Muscle of arm (tissue), 12 donors: ENCODE results near the gene TPSG1. TPM values are rescaled to one million over a fixed set of nuclear protein-coding genes. Genes with fewer than 3 reads are reported as not detected.
"Not testable (repeated sequence)": the region's sequence is repeated elsewhere in the genome, so short reads cannot be mapped to it uniquely, and the experiment has no call there.

Experiments used
- DNase-seq: peaks from one replicate; pipeline ENCODE4 v3.0.0-alpha.2; 2013
- polyA plus RNA-seq, 12 donors: library from polyadenylated mRNA; unstranded; fragments of 120-200 nt; gene quantifications; one replicate each; pipeline ENCODE4 v1.2.1, GENCODE V29; 2013; ENCODE audit not compliant: insufficient read length in 12 of 12

The TPSG1 gene
- polyA plus RNA-seq, 12 donors = 0.48 to 1.5 (median 1.1) TPM; not detected in 2

DNA sequence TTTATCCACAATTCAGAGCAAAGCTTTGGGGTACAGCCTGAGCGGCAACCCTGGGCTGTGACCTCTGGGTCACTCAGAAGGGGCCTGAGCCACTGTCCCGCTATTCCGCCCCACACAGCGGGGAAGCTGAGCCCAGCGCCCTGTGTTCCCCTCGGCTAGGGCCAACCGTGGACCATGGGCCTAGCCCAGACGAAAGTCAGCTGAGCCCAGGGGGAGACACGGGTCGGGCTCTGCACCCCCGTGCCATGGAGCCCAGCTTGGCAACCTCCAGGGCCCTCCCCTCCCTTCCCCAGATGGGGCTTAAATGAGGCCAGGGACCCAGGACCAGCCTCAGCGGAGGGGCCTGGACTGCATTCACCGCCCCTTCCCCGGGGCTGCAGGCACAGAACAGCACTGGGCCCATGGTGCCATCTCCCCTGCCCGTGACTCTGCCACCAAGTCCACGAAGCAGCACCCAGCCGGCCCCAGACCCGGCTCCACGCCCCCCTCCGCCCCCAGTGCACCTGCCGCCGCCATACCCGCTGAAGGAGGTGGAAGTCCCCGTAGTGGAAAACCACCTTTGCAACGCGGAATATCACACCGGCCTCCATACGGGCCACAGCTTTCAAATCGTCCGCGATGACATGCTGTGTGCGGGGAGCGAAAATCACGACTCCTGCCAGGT lies 32.6 kb upstream of the TPSG1 start:
- no peak for DNase-seq

DNA sequence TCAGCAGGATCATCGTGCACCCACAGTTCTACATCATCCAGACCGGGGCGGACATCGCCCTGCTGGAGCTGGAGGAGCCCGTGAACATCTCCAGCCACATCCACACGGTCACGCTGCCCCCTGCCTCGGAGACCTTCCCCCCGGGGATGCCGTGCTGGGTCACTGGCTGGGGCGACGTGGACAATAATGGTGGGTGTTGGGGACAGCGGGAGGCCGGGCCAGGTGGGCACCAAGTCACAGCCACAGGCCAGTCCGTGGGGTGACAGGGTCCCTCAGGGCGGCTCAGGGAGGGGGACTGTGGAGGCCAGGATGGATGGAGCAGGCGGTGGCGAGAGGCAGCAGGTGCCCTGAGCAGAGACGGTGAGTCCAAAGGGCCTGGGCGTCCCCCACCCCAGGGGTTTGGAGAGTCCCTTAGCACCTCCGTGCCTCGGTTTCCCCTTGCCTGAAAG lies 31.8 kb upstream of the TPSG1 start:
- DNase-seq = no peak

- not testable (repeated sequence) for DNase-seq
Measured at GRCh38 chr16:1256296-1256873, 31.3 kb upstream of the TPSG1 start.

DNA sequence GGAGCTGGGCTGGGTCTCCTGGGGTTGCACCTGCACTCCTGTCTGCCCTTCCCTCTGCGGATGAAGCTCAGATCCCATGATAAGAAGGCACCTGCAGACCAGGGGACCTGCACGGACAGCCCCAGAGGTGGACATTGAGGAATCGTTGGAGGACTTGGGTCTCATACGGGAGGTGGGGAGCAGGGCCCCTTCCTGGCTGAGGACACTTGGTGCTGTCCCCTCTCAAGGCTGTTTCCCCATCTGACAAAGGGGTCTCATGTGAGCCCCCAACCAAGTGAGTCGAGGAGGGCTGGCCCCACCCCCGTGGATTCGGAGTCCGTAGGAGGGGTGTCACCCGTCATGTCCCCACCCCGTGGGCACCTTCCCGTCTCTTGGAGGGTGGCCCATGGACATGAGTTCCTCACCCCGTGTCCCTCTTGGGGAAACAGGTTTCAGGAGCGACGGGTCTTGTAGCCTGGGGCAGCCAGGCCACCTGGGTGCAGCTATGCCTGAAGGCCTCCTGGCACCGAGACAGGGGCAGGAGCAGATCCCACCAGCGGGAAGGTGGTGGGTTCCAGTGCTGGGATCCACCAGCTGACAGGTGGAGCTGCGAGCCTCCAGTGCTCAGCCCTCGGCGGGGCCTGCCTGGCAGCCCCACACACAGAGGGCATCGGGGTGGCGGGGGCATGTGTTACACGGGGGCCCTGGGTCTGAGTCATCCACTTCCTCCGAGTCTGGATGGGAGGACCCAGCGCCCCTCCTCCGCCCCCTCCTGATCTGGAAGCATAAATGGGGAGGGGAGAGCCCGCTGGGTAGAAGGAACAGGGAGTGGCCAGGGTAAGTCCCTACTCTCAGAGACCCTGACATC lies 30.4 kb upstream of the TPSG1 start, which contains the start of gene TPSD1:
TPSD1 (plus strand) TSS at position 794 of the 847 bp plus-strand sequence. CDS start 212 bp downstream, outside the sequence.
- not testable (repeated sequence) for DNase-seq

GRCh38 chr16:1254821-1255220 lies 29.8 kb upstream of the TPSG1 start:
- DNase-seq = not testable (repeated sequence)

- not testable (repeated sequence) for DNase-seq
Measured at GRCh38 chr16:1253701-1254364, 28.8 kb upstream of the TPSG1 start.

DNA sequence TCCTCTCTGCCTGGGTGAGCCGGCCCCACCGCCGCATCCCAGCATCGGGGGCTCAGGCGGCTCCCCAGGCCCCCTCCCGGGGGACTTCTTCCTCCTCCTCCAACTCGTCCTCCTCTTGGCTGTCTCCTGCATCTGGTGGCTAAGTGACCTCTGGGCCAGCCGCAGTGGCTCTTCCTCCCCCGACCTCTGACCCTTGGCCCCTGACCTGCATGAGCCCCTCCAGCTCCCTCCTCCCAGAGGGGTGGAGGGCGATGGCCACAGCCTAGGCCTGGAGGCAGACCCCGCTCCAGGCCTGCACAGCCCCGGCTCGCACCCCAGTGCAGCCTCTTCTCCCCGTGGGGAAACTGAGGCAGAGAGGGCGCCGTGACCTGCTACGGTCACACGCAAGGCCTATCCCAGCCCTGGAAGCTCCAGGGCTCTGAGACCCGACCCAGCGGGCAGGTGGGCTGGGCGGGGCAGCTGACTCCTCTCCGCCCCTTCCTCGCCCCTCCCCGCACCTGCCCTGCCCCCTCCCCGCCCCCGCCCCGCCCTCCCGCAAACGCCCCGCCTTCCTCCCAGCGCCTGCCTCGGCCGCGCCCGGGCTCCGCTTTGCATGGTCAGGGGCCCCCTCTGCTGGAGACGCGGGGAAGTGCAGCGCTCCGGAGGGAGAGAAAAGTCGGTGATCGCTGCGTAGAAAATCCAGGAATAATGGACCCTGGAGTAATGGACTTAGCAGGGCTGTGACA lies 24.1 kb upstream of the TPSG1 start:
- DNase-seq = not testable (repeated sequence)

DNA sequence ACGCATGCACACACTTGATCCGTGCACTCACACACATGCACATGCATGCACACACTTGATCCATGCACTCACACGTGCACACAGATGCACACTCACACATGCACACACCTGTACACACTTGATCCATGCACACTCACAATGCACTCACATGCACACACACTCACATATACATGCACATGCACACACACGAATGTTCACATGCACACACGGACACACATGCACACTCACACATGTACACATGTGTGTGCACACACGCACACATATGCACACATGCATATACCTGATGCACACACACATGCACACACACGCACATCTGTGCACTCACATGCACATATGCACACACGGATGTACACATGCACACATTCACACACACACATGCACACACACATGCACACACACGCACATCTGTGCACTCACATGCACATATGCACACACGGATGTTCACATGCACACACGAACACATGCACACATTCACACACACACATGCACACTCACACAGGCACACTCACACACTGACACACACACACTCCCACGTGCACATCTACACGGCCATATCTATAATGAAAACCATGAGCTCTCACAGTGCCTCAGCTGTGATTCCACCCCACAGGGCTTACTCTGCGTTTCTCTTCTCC lies 23.0 kb upstream of the TPSG1 start:
- DNase-seq = not testable (repeated sequence)

- DNase-seq = no peak
Measured at GRCh38 chr16:1245452-1246020, 20.5 kb upstream of the TPSG1 start.

- no peak for DNase-seq
Measured at GRCh38 chr16:1244881-1245280, 19.8 kb upstream of the TPSG1 start.

DNA sequence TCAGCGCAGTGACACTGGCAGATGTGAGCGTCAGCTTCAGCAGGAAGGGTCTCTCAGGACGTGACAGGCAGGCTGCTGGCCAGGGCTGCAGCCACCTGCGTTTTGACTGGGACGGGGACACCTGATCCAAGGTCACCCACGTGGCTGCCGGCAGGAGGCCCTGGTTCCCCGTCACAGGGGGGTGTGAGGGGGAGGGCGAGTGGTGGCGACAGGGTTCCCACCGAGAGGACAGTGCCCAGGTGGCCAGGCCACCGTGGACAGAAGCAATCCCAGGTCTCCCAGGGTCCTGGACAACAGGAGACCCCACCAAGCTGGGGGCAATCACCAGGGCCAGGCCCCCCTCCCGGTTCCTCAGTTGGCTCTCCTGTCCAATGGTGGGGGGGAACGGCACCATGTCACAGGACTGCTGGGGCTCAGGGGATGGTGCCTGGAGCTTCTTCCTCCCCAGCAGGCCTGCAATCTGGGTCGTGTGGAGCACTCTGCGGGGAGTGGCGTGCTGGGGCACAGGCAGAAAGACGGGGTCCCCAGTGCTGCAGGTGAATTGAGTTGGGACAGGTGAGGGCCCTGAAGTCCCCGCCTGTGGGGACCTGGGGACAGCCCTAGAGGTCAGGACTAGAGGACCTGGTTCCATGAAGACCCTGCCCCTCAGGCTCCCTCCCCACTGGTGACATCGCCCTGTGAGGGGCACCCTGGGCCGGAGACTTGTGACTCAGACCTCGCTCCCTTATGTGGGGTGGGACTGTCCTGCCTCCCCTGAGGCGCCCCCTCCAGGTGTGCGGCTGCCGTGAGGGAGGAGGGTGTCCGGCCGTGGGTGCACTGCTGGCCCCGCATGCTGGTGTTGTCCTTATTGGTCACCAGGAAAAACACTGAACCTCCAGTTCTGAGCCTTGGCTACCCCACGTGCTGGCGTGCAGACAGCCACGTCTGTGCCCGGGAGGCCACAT lies 19.1 kb upstream of the TPSG1 start:
- DNase-seq = not testable (repeated sequence)

GRCh38 chr16:1243363-1243762 lies 18.3 kb upstream of the TPSG1 start:
- DNase-seq = not testable (repeated sequence)

GRCh38 chr16:1241081-1241480 lies 16.0 kb upstream of the TPSG1 start:
- not testable (repeated sequence) for DNase-seq

DNA sequence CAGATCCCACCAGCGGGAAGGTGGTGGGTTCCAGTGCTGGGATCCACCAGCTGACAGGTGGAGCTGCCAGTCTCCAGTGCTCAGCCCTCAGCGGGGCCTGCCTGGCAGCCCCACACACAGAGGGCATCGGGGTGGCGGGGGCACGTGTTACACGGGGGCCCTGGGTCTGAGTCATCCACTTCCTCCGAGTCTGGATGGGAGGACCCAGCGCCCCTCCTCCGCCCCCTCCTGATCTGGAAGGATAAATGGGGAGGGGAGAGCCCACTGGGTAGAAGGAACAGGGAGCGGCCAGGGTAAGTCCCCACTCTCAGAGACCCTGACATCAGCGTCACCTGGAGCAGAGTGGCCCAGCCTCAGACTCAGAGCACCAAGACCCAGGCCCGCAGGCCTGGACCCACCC lies 15.4 kb upstream of the TPSG1 start, which contains the start of gene TPSAB1:
TPSAB1 (plus strand) TSS at position 270 of the 400 bp plus-strand sequence. CDS start 234 bp downstream, outside the sequence.
- not testable (repeated sequence) for DNase-seq

- not testable (repeated sequence) for DNase-seq
Measured at GRCh38 chr16:1239575-1239974, 14.5 kb upstream of the TPSG1 start.

GRCh38 chr16:1238909-1239308 lies 13.8 kb upstream of the TPSG1 start:
- not testable (repeated sequence) for DNase-seq

GRCh38 chr16:1237990-1238389 lies 12.9 kb upstream of the TPSG1 start:
- no peak for DNase-seq

DNA sequence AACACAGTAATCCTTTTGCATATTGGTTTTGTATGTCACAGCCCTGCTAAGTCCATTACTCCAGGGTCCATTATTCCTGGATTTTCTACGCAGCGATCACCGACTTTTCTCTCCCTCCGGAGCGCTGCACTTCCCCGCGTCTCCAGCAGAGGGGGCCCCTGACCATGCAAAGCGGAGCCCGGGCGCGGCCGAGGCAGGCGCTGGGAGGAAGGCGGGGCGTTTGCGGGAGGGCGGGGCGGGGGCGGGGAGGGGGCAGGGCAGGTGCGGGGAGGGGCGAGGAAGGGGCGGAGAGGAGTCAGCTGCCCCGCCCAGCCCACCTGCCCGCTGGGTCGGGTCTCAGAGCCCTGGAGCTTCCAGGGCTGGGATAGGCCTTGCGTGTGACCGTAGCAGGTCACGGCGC lies 11.6 kb upstream of the TPSG1 start:
- not testable (repeated sequence) for DNase-seq
